Mesothelial cell of epicardium (in vitro differentiated cells): ENCODE data around the gene BMI1. TPM values are rescaled to one million over a fixed set of nuclear protein-coding genes. Genes with fewer than 3 reads are reported as not detected.

Source experiments
- DNase-seq, 2 experiments: peaks; one replicate each; pipeline ENCODE4 v3.0.0; 2021; ENCODE audit warnings: low spot score in 2 of 2; ENCODE audit not compliant: unreplicated experiment in 2 of 2
- H3K27ac Mint-ChIP-seq: 2 replicates; pipeline ENCODE4 v1.8.0; 2021; ENCODE audit warnings: mixed read lengths
- H3K27me3 Mint-ChIP-seq: 2 replicates; pipeline ENCODE4 v1.8.0; 2021; ENCODE audit warnings: low read depth, mixed read lengths
- H3K36me3 Mint-ChIP-seq: 2 replicates; pipeline ENCODE4 v1.8.0; 2021; ENCODE audit warnings: mixed read lengths
- H3K4me1 Mint-ChIP-seq: 2 replicates; pipeline ENCODE4 v1.8.0; 2021; ENCODE audit warnings: mixed read lengths
- H3K4me3 Mint-ChIP-seq: 2 replicates; pipeline ENCODE4 v1.8.0; 2021; ENCODE audit warnings: mild to moderate bottlenecking, moderate library complexity, mixed read lengths
- H3K9me3 Mint-ChIP-seq: 2 replicates; pipeline ENCODE4 v1.8.0; 2021; ENCODE audit warnings: mixed read lengths
- CTCF ChIP-seq: fragments of 200-600 bp; sonication (generic); IDR thresholded peaks from one replicate; pipeline ENCODE4 v1.5.0; 2021; ENCODE audit warnings: antibody characterized with exemption; ENCODE audit not compliant: unreplicated experiment
- total RNA-seq: library from RNA; stranded (reverse); gene quantifications from 3 replicates; pipeline ENCODE4 v1.2.1, GENCODE V29; 2021

The BMI1 gene
- total RNA-seq, 1 donor from 2014 or later, result 45.2 TPM

- TF ChIP-seq CTCF, result no peak
- Mint-ChIP-seq H3K4me3 (peak within 1 kb of the TSS; percentile 87), H3K27me3 (peaks cover 20% of the 10 kb centered on the region), H3K27ac (peak within 1 kb of the TSS; percentile 98), H3K9me3 (no peaks in the 10 kb centered on the region), H3K4me1 (peaks cover 40% of the 10 kb centered on the region), H3K36me3 (no peaks in the 10 kb centered on the region)
- peak; percentile 77 to 85 for DNase-seq
Observed at GRCh38 chr10:22316286-22317075, 4.4 kb upstream of the BMI1 start, which contains the start of gene COMMD3. COMMD3 (plus strand) TSS chr10:22316388; CDS start chr10:22316418, 30 bp downstream.

- H3K4me3 Mint-ChIP-seq, result peak overlapping the region; percentile 87
- DNase-seq, result no peak
- TF ChIP-seq CTCF, result no peak
- peaks cover 19% of the 10 kb centered on the region for H3K27me3 Mint-ChIP-seq
- no peaks in the 10 kb centered on the region for H3K36me3 Mint-ChIP-seq
- H3K4me1 Mint-ChIP-seq, result peaks cover 40% of the 10 kb centered on the region
- H3K27ac Mint-ChIP-seq, result peak overlapping the region; percentile 98
- no peaks in the 10 kb centered on the region for H3K9me3 Mint-ChIP-seq
Observed at GRCh38 chr10:22317076-22317370, 3.9 kb upstream of the BMI1 start.

GRCh38 chr10:22317771-22318565, 2.9 kb upstream of the BMI1 start:
- H3K4me1 Mint-ChIP-seq, result peaks cover 47% of the 10 kb centered on the region
- no peak overlapping the region for H3K27ac Mint-ChIP-seq
- peak overlapping the region; percentile 48 for H3K4me3 Mint-ChIP-seq
- TF ChIP-seq CTCF, result no peak
- no peak for DNase-seq
- H3K9me3 Mint-ChIP-seq, result no peaks in the 10 kb centered on the region
- H3K27me3 Mint-ChIP-seq, result peaks cover 29% of the 10 kb centered on the region
- H3K36me3 Mint-ChIP-seq, result no peaks in the 10 kb centered on the region

- H3K4me3 Mint-ChIP-seq, result no peak overlapping the region
- no peak for TF ChIP-seq CTCF
- H3K27ac Mint-ChIP-seq, result no peak overlapping the region
- H3K9me3 Mint-ChIP-seq, result no peaks in the 10 kb centered on the region
- no peak for DNase-seq
- peaks cover 55% of the 10 kb centered on the region for H3K4me1 Mint-ChIP-seq
- peaks cover 37% of the 10 kb centered on the region for H3K27me3 Mint-ChIP-seq
- no peaks in the 10 kb centered on the region for H3K36me3 Mint-ChIP-seq
Observed at GRCh38 chr10:22318772-22319171, 2.1 kb upstream of the BMI1 start.

- no peak for DNase-seq
- H3K4me3 Mint-ChIP-seq, result peak overlapping the region; percentile 77
- peak overlapping the region; percentile 91 for H3K27ac Mint-ChIP-seq
- TF ChIP-seq CTCF, result no peak
- peaks cover 44% of the 10 kb centered on the region for H3K27me3 Mint-ChIP-seq
- H3K9me3 Mint-ChIP-seq, result no peaks in the 10 kb centered on the region
- H3K36me3 Mint-ChIP-seq, result no peaks in the 10 kb centered on the region
- peaks cover 63% of the 10 kb centered on the region for H3K4me1 Mint-ChIP-seq
Observed at GRCh38 chr10:22319547-22319979, 1.3 kb upstream of the BMI1 start.
